Measurements from ENCODE around the gene OBP2A.

DNA sequence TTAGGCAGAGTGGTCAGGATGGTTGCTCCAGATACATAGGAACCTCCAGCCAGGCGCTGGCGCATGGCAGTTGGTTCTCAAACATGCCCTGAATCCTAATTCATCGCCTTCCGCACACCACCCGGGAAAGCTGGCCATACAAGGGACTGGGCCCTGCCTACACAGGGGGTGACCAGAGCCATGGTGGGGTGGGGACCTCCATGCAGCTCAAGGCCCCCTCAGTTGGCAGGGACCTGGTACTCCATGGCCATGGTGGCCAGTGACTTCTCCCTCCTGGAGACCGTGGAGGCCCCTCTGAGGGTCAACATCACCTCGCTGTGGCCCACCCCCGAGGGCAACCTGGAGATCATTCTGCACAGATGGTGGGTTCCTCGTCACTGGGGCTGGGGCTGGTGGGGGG lies 42.4 kb downstream of the OBP2A start:
- TF ChIP-seq FOXM1 (IDR thresholded peaks at IDR 0.05; ENCODE audit: borderline replicate concordance) (no peak), ARNT (IDR thresholded peaks at IDR 0.05) (no peak), ELF4 (IDR thresholded peaks at IDR 0.05) (no peak), TARDBP (IDR thresholded peaks at IDR 0.05) (no peak), SP1 (IDR thresholded peaks at IDR 0.05) (no peak)

All from HEK293T (cell line).